Activated CD8-positive, alpha-beta memory T cell treated with anti-CD3 and anti-CD28 coated beads for 4 hours (primary cell): Measurements from ENCODE around the gene ENDOV.
A peak's percentile ranks its signal among the peaks of the same experiment; 100 is the strongest.

Experiments
- DNase-seq, 2 donors: peaks; one replicate each; pipeline ENCODE4 v3.0.0-alpha.2; 2020; ENCODE audit warnings: low read depth in 2 of 2

The ENDOV gene

GRCh38 chr17:80416260-80416939 is 1.4 kb downstream of the ENDOV start:
- no peak for DNase-seq

DNA sequence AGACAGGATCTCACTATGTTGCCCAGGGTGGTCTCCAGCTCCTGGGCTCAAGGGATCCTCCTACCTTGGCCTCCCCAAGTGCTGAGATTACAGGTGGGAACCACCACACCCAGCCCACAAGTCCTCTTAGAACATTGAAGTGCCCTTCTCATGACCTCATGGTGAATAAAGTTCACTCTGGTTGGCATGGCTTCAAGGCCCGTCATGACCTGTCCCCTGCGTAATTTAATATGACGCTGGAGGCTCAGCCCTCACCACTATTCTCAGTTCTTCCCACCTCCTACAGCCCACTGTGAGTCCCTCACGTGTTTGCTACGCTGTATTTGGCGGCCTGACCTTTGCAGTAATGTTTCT is 1.9 kb downstream of the ENDOV start:
- DNase-seq = no peak

- DNase-seq = no peak
Measured at GRCh38 chr17:80418589-80418988, 3.6 kb downstream of the ENDOV start.

GRCh38 chr17:80419255-80419654 is 4.3 kb downstream of the ENDOV start:
- DNase-seq = no peak

DNA sequence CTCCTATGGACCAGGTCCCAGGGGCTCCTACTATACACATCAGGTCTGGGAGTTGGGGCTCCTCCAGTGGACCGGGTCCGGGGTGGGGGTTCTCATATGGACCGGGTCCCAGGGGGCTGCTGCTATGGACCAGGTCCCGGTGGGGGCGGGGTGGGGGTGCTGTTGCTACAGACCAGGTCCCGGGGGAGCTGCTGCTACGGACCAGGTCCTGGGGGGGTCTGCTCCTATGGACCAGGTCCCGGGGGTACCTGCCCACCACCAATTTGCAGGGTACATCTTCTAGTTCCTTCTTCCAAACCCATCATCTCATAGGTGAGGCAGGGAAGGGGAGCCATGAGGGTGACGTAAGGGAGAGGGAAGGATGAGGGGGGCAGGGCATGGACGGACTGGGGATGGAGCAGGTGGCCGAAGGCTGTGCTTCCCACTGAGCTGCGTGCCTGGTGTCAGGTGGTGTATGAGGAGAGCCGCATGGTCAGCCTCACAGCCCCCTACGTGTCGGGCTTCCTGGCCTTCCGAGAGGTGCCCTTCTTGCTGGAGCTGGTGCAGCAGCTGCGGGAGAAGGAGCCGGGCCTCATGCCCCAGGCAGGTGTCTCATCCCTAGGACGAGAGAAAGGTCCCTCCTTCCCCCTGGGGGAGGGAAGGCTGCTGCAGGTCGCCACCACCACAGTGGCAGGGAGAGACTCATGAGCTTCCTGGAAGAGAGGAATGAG is 6.6 kb downstream of the ENDOV start:
- no peak for DNase-seq

- DNase-seq = no peak
Measured at GRCh38 chr17:80422276-80422675, 7.3 kb downstream of the ENDOV start.

DNA sequence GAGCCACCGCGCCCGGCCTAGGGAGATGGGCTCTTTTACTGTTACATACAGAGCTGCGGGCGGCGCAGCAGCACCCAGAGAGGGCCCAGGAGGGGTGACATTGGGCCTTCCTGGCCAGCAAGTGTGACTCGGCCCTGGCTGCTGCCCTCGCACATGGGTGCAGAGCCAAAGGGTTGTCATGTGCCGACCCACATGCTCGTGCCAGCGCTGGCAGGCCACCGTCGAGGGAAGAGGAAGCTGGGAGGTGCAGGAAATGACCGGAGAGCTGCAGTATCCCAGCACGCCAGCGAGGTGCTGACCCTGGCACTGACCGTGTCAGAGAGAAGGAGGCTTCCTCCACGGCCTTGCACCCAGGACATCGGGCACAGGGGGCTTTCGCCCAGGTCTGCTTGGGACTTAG is 8.0 kb downstream of the ENDOV start:
- DNase-seq = no peak

GRCh38 chr17:80423536-80424225 is 8.7 kb downstream of the ENDOV start:
- no peak for DNase-seq

DNA sequence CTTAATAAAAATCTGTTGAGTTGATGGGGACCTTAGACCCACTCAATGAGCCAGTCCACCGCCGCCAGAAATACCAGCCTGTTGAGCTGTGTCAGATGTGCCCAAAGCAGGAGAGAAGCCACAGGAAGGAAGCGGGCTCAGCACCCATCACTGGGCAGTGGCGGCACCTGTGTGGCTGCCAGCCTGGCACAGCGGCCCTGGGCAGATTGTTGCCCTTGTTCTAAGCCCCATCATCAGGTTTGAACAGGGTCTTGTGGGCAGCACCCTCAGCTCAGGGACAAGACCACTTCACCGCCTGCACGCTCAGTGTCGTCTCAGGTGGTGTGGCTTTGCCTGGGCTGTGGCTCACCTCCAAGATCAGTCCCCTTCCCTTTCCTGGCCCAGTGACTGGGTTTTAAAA is 9.3 kb downstream of the ENDOV start:
- DNase-seq = no peak

GRCh38 chr17:80424878-80425765 is 10.2 kb downstream of the ENDOV start:
- no peak for DNase-seq

DNA sequence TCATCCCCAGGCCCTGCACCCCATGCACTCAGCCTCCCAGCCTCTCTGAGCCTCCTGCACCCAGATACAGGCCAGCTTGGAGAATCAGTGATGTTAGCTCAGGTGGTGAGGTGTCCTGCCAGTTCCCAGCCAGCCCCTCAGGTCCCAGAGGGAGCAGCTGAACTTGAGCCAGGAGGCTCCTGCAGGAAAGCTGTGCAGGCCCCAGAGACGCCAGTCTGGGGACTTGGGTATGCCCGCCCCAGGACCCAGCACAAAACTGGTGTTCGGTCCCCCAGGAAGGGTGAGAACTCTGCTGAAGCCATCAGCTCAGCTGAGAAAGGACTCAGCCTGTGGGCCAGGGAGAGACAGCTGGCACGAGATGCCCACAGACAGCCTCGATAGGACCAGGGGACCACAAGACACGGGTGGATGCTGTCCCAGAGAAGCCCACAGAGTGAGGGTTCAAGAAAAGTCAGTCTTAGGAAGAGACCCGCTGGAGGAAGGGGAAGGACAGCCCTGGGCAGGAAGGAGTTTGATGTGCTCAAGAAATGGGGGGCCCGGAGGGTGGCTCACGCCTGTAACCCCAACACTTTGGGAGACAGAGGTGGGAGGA is 11.0 kb downstream of the ENDOV start:
- DNase-seq = no peak

- DNase-seq = peak; percentile 71 to 72
Measured at GRCh38 chr17:80426671-80427326, 11.8 kb downstream of the ENDOV start.

GRCh38 chr17:80427366-80428282 is 12.7 kb downstream of the ENDOV start:
- DNase-seq = no peak

GRCh38 chr17:80428363-80428762 is 13.4 kb downstream of the ENDOV start:
- no peak for DNase-seq

- DNase-seq = no peak
Measured at GRCh38 chr17:80428796-80429195, 13.8 kb downstream of the ENDOV start.

DNA sequence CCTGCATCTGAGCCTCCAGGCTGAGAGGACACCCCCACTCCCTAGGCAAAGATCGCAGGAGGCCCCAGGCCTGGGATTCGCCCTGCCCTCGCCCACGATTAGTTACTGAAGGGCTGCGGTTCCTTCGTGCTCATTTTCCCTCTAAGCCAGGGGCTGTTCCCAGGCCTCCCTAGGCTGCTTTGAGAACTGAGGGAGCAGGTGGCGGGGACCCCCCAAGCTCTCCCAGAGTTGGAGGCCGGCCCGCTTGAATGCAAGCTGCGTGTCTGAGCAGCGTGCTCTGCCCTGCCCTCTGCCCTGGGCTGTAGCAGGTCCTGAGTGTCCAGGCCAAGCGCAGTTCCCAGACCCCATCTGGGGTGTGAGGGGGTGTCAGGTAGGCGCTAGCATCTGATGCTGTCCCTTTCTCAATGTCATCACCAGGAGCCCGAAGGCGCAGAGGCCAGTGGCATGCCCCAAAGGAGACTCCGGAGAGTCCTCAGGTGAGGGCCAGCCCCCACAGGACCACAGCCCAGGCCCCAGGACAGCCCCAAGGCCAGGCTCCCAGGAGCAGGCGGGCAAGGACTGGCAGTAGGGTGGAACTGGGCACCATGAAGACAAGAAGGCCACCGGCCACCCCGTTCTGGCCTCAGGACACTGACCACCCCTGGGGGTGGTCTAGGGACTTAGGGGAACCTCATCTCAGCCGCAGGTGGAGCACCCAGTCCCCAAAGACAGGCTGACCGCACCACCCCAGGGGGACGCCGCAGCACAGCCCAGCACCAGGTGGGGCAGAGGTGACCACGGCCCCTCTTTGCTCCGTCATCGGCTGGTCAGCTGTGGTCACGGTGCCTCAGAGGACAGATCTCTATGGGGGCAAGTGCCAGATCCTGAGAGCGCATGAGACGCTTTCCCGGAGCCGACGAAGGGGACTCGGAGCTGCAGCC is 14.6 kb downstream of the ENDOV start:
- no peak for DNase-seq

GRCh38 chr17:80430446-80431245 is 15.7 kb downstream of the ENDOV start:
- DNase-seq = no peak
